Suppressor macrophage treated with lipopolysaccharide for 4 hours (primary cell): ENCODE data around the gene PARP12.

ENCODE experiments used
- DNase-seq: peaks from one replicate; pipeline ENCODE4 v3.0.0-alpha.2; 2020

Gene PARP12

GRCh38 chr7:139987691-139988516 is 74.8 kb downstream of the PARP12 start:
- no peak for DNase-seq

- no peak for DNase-seq
These were observed 76.9 kb downstream of the PARP12 start for GRCh38 chr7:139985811-139986210.

GRCh38 chr7:139984642-139985539 is 77.9 kb downstream of the PARP12 start:
- DNase-seq: no peak

GRCh38 chr7:139982927-139983920 is 79.5 kb downstream of the PARP12 start:
- no peak for DNase-seq

- DNase-seq: no peak
These were observed 81.2 kb downstream of the PARP12 start for GRCh38 chr7:139981511-139981895.

GRCh38 chr7:139976838-139977656 is 85.7 kb downstream of the PARP12 start:
- peak; percentile 16 for DNase-seq

- no peak for DNase-seq
These were observed 86.5 kb downstream of the PARP12 start for GRCh38 chr7:139976055-139976837.

- no peak for DNase-seq
These were observed 88.5 kb downstream of the PARP12 start for GRCh38 chr7:139974179-139974811.
